Measurements from ENCODE around the gene NPC1. TPM values are rescaled to one million over a fixed set of nuclear protein-coding genes. Genes with fewer than 3 reads are reported as not detected.

NPC1 gene
- total and polyA plus RNA-seq, 2 of the 8 experiments (the other 6 are each of a cell fraction or from before 2014, with no cell fraction given): 34.1 to 39.5 TPM

DNA sequence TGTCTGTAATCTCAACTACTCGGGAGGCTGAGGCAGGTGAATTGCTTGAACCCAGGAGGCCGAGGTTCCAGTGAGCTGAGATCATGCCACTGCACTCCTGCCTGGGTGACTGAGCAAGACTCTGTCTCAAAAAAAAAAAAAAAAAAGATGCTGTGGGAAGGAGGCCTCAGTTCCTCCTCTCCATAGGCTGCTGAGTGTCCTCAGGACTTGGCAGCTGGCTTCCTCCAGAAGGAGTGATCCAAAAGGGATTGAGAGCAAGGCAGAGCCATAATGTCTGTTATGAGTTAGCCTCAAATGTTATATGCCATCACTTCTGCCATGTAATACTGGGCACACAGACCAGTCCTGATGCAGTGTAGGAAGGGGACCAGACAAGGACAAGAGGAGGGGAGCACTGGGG lies 6.6 kb upstream of the NPC1 start:
- POLR2A ChIA-PET (ENCODE audit: partially characterized antibody): no interaction called here
- no peak overlapping the region for H3K14ac ChIP-seq (ENCODE audit: insufficient read length)
- no peaks in the 10 kb centered on the region for H3K36me3 ChIP-seq (ENCODE audit: control insufficient read depth in 2 of 4, insufficient read depth in 4 of 4, low read length in 3 of 4)
- H2BK15ac ChIP-seq (ENCODE audit: low read length): no peak overlapping the region
- H3K27me3 ChIP-seq (replicated peaks in 1 of 4; ENCODE audit: control insufficient read depth in 3 of 4, extremely low read depth in 1 of 4, insufficient read depth in 3 of 4, low read length in 3 of 4): no peaks in the 10 kb centered on the region; a peak in 1 of 7 replicates
- no peak overlapping the region for H3K23ac ChIP-seq (ENCODE audit: insufficient read length)
- H2BK12ac ChIP-seq (ENCODE audit: low read depth, low read length): no peak overlapping the region
- 100% methylated on average over 1 of the region's 2 CpGs; no CpG with 5 or more reads in 1 of the 2 experiments for WGBS, 2 experiments (ENCODE audit: extremely low coverage in 1 of 2, insufficient coverage in 1 of 2, insufficient read length in 1 of 2, insufficient replicate concordance in 2 of 2, low coverage in 1 of 2, low lambda C conversion rate in 2 of 2, missing lambda C conversion rate in 1 of 2)
- DNase-seq (ENCODE audit: low read depth in 1 of 2, low spot score in 2 of 2) (no peak), FAIRE-seq (no peak)
- H3K79me2 ChIP-seq (ENCODE audit: control insufficient read depth in 1 of 2, insufficient read depth in 2 of 2, low read length in 2 of 2): no peaks in the 10 kb centered on the region
- H2BK5ac ChIP-seq (ENCODE audit: low read depth, low read length): no peak overlapping the region
- H3K4me3 ChIP-seq (ENCODE audit: extremely low read depth in 1 of 4, insufficient read depth in 2 of 4, low read depth in 3 of 4, low read length in 4 of 4): no peak overlapping the region
- no peak overlapping the region for H2AK5ac ChIP-seq (ENCODE audit: low read depth, low read length)
- H3K9me3 ChIP-seq (ENCODE audit: insufficient read depth in 2 of 2, low read depth in 1 of 2, low read length in 1 of 2): no peaks in the 10 kb centered on the region
- H3K9ac ChIP-seq (replicated peaks in 1 of 4; ENCODE audit: extremely low read depth in 1 of 4, low read depth in 3 of 4, low read length in 3 of 4): no peak overlapping the region
- no peak overlapping the region for H3K27ac ChIP-seq (ENCODE audit: low read depth, low read length)
- H4K8ac ChIP-seq (ENCODE audit: extremely low read depth, insufficient read depth, low read length): no peak overlapping the region
- H3K79me1 ChIP-seq (ENCODE audit: low read depth, low read length): no peaks in the 10 kb centered on the region
- H2AFZ ChIP-seq (ENCODE audit: low read length): no peak overlapping the region
- no peak overlapping the region for H3K4ac ChIP-seq (replicated peaks; ENCODE audit: insufficient read length, low read depth, low read length)
- H3K4me1 ChIP-seq (replicated peaks in 1 of 4; ENCODE audit: control insufficient read depth in 3 of 4, insufficient read depth in 4 of 4, low read length in 3 of 4): no peaks in the 10 kb centered on the region
- H2BK120ac ChIP-seq (replicated peaks; ENCODE audit: low read depth, low read length): no peak overlapping the region
- no peak overlapping the region for H4K5ac ChIP-seq (ENCODE audit: insufficient read length, low read depth, low read length)
- CTCF ChIA-PET (ENCODE audit: partially characterized antibody): no interaction called here
- H3K4me2 ChIP-seq (ENCODE audit: insufficient read depth in 1 of 2, low read depth in 2 of 2, low read length in 2 of 2): no peak overlapping the region
- no peak overlapping the region for H4K91ac ChIP-seq (replicated peaks; ENCODE audit: insufficient read length, low read length)
- H3K56ac ChIP-seq (replicated peaks; ENCODE audit: insufficient read length, low read depth, low read length): no peak overlapping the region
- H2BK20ac ChIP-seq (ENCODE audit: low read length): no peak overlapping the region
- no peaks in the 10 kb centered on the region for H3K23me2 ChIP-seq (ENCODE audit: low read depth, low read length)
- H4K20me1 ChIP-seq (replicated peaks in 1 of 2; ENCODE audit: control insufficient read depth in 1 of 2, insufficient read depth in 2 of 2, low read length in 2 of 2): no peaks in the 10 kb centered on the region
- no peak overlapping the region for H3K18ac ChIP-seq (ENCODE audit: extremely low read depth, low read length)
- TF ChIP-seq FOSL1 (IDR thresholded peaks at IDR 0.05; ENCODE audit: insufficient read depth, low read depth, low read length) (no peak), ASH2L (IDR thresholded peaks at IDR 0.05; ENCODE audit: low read length) (no peak)

All from H1 (cell line).